ENCODE measurements around the gene ADGRE3.

- TF ChIP-seq POLR2AphosphoS5 (IDR thresholded peaks at IDR 0.05) (no peak), CTCF (IDR thresholded peaks at IDR 0.05 in 8 of 11, conservative IDR thresholded peaks at IDR 0.05 in 3 of 11) (no peak), POLR2A (IDR thresholded peaks at IDR 0.05) (no peak)
Observed at GRCh38 chr19:14704450-14704849, 29.8 kb upstream of the ADGRE3 start.
